Measurements from ENCODE around the gene TTLL5. TPM values are rescaled to one million over a fixed set of nuclear protein-coding genes. Genes with fewer than 3 reads are reported as not detected.

The TTLL5 gene
- polyA plus RNA-seq, 4 donors, result 4.6 to 14.8 (median 8.5) TPM

- no peaks in the 10 kb centered on the region for H3K27me3 ChIP-seq (ENCODE audit: control insufficient read depth in 3 of 3, insufficient read depth in 3 of 3, low read length in 3 of 3)
- no peak for DNase-seq
- WGBS, 3 donors, result 50 to 63% (median 52%) methylated on average over 3 of the region's 3 CpGs
- H3K4me1 ChIP-seq (ENCODE audit: control insufficient read depth in 3 of 3, insufficient read depth in 2 of 3, low read depth in 1 of 3, low read length in 2 of 3), result peaks cover 0 to 36% (median 2%) of the 10 kb centered on the region in 3 donors
- peaks cover 0 to 2% (median 0%) of the 10 kb centered on the region in 3 donors for H3K36me3 ChIP-seq (ENCODE audit: control insufficient read depth in 3 of 3, insufficient read depth in 2 of 3, low read depth in 1 of 3, low read length in 3 of 3)
- H3K27ac ChIP-seq (ENCODE audit: low read depth in 1 of 3, low read length in 2 of 3), result no peak overlapping the region
- FAIRE-seq, result no peak
- no peaks in the 10 kb centered on the region for H3K9me3 ChIP-seq (ENCODE audit: control insufficient read depth in 2 of 2, insufficient read depth in 1 of 2, low read depth in 1 of 2, low read length in 1 of 2)
- no peak overlapping the region for H3K4me3 ChIP-seq (ENCODE audit: low read depth in 1 of 3, low read length in 3 of 3)
These were observed 34.2 kb upstream of the TTLL5 start for GRCh38 chr14:75626863-75627262.

GRCh38 chr14:75627406-75627805, 33.6 kb upstream of the TTLL5 start:
- 43 to 64% (median 57%) methylated on average over 4 of the region's 4 CpGs for WGBS, 3 donors
- FAIRE-seq (no peak), DNase-seq (peak; percentile 68 to 80)
- Histone ChIP-seq H3K27ac (ENCODE audit: low read depth in 1 of 3, low read length in 2 of 3) (peak overlapping the region in 1 of 3 donors; percentile 48), H3K27me3 (ENCODE audit: control insufficient read depth in 3 of 3, insufficient read depth in 3 of 3, low read length in 3 of 3) (no peaks in the 10 kb centered on the region), H3K9me3 (ENCODE audit: control insufficient read depth in 2 of 2, insufficient read depth in 1 of 2, low read depth in 1 of 2, low read length in 1 of 2) (no peaks in the 10 kb centered on the region), H3K4me1 (ENCODE audit: control insufficient read depth in 3 of 3, insufficient read depth in 2 of 3, low read depth in 1 of 3, low read length in 2 of 3) (peaks cover 0 to 31% (median 2%) of the 10 kb centered on the region in 3 donors), H3K36me3 (ENCODE audit: control insufficient read depth in 3 of 3, insufficient read depth in 2 of 3, low read depth in 1 of 3, low read length in 3 of 3) (peaks cover 0 to 2% (median 0%) of the 10 kb centered on the region in 3 donors), H3K4me3 (ENCODE audit: low read depth in 1 of 3, low read length in 3 of 3) (no peak overlapping the region)

- DNase-seq (no peak), FAIRE-seq (no peak)
- no peaks in the 10 kb centered on the region for H3K9me3 ChIP-seq (ENCODE audit: control insufficient read depth in 2 of 2, insufficient read depth in 1 of 2, low read depth in 1 of 2, low read length in 1 of 2)
- WGBS, 3 donors, result 77 to 93% (median 81%) methylated on average over 3 of the region's 3 CpGs
- H3K27ac ChIP-seq (ENCODE audit: low read depth in 1 of 3, low read length in 2 of 3), result no peak overlapping the region
- no peaks in the 10 kb centered on the region for H3K27me3 ChIP-seq (ENCODE audit: control insufficient read depth in 3 of 3, insufficient read depth in 3 of 3, low read length in 3 of 3)
- H3K4me3 ChIP-seq (ENCODE audit: low read depth in 1 of 3, low read length in 3 of 3), result no peak overlapping the region
- H3K36me3 ChIP-seq (ENCODE audit: control insufficient read depth in 3 of 3, insufficient read depth in 2 of 3, low read depth in 1 of 3, low read length in 3 of 3), result peaks cover 0 to 2% (median 0%) of the 10 kb centered on the region in 3 donors
- H3K4me1 ChIP-seq (ENCODE audit: control insufficient read depth in 3 of 3, insufficient read depth in 2 of 3, low read depth in 1 of 3, low read length in 2 of 3), result peaks cover 0 to 29% (median 2%) of the 10 kb centered on the region in 3 donors
These were observed 32.2 kb upstream of the TTLL5 start for GRCh38 chr14:75628816-75629215.

- H3K4me1 ChIP-seq (ENCODE audit: control insufficient read depth in 3 of 3, insufficient read depth in 2 of 3, low read depth in 1 of 3, low read length in 2 of 3), result peaks cover 0 to 23% (median 2%) of the 10 kb centered on the region in 3 donors
- no peak overlapping the region for H3K4me3 ChIP-seq (ENCODE audit: low read depth in 1 of 3, low read length in 3 of 3)
- H3K27ac ChIP-seq (ENCODE audit: low read depth in 1 of 3, low read length in 2 of 3), result no peak overlapping the region
- DNase-seq, result peak in 1 of 2 donors; percentile 60
- no peaks in the 10 kb centered on the region for H3K9me3 ChIP-seq (ENCODE audit: control insufficient read depth in 2 of 2, insufficient read depth in 1 of 2, low read depth in 1 of 2, low read length in 1 of 2)
- 40 to 57% (median 42%) methylated on average over 6 of the region's 6 CpGs for WGBS, 3 donors
- H3K27me3 ChIP-seq (ENCODE audit: control insufficient read depth in 3 of 3, insufficient read depth in 3 of 3, low read length in 3 of 3), result no peaks in the 10 kb centered on the region
- no peak for FAIRE-seq
- peaks cover 0 to 2% (median 0%) of the 10 kb centered on the region in 3 donors for H3K36me3 ChIP-seq (ENCODE audit: control insufficient read depth in 3 of 3, insufficient read depth in 2 of 3, low read depth in 1 of 3, low read length in 3 of 3)
These were observed 30.2 kb upstream of the TTLL5 start for GRCh38 chr14:75630695-75631452.

DNA sequence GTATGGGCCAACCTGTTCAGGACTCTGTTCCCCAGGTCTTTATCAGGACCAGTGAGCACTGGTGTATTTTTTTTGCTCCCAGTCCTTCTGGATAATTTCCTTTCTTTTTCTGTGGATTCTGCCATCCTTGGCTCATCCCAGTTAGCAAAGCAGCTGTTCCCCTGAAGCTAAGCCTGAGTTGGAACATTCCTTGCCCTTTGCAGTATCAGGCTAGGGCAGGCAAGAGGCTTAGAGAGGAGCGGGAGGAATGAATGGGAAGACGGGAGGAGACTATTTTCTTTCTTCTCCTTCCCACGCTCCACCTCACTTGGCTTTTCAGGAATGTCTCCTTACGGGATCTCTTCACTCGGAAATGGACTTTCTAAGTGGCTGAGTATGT, 29.6 kb upstream of the TTLL5 start:
- no peak for FAIRE-seq
- Histone ChIP-seq H3K36me3 (ENCODE audit: control insufficient read depth in 3 of 3, insufficient read depth in 2 of 3, low read depth in 1 of 3, low read length in 3 of 3) (peaks cover 0 to 2% (median 0%) of the 10 kb centered on the region in 3 donors), H3K27ac (ENCODE audit: low read depth in 1 of 3, low read length in 2 of 3) (no peak overlapping the region), H3K4me1 (ENCODE audit: control insufficient read depth in 3 of 3, insufficient read depth in 2 of 3, low read depth in 1 of 3, low read length in 2 of 3) (peaks cover 0 to 22% (median 2%) of the 10 kb centered on the region in 3 donors), H3K4me3 (ENCODE audit: low read depth in 1 of 3, low read length in 3 of 3) (no peak overlapping the region), H3K9me3 (ENCODE audit: control insufficient read depth in 2 of 2, insufficient read depth in 1 of 2, low read depth in 1 of 2, low read length in 1 of 2) (no peaks in the 10 kb centered on the region), H3K27me3 (ENCODE audit: control insufficient read depth in 3 of 3, insufficient read depth in 3 of 3, low read length in 3 of 3) (no peaks in the 10 kb centered on the region)
- DNase-seq, result no peak
- WGBS, 3 donors, result 73 to 85% (median 83%) methylated on average over 5 of the region's 5 CpGs

- no peak for FAIRE-seq
- 85 to 88% (median 86%) methylated on average over 5 of the region's 5 CpGs for WGBS, 3 donors
These were observed 26.2 kb upstream of the TTLL5 start for GRCh38 chr14:75634848-75635247.

DNA sequence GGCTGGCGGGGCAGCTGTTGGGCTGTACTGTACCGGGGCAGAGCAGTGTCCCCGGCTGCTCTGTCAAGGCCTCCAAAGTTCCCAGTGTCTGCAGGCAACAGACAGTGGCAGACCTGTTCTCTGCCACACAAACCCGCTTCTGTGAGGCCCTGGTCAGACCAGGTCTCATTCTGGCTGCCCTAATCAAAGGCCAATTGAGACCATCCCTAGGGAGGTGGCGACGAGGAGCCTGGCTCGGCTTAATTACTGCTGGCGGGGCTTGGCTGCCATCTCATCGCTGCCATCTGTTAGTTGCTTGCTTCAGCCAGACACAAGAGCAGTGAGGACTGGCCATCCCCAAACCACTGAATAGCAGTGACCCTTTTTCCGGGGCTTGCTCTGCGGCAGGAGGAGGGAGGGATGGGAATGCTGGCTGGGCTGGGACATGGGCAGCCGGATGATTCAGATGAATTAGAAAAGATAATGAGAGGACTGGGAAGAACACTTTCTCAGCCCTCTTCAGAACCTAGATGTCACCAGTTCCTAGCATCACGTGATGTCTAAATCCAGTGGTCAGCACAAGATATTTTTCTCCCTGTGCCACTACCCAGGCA, 24.9 kb upstream of the TTLL5 start:
- H3K9me3 ChIP-seq (ENCODE audit: control insufficient read depth in 2 of 2, insufficient read depth in 1 of 2, low read depth in 1 of 2, low read length in 1 of 2), result no peaks in the 10 kb centered on the region
- H3K27me3 ChIP-seq (ENCODE audit: control insufficient read depth in 3 of 3, insufficient read depth in 3 of 3, low read length in 3 of 3), result no peaks in the 10 kb centered on the region
- H3K4me3 ChIP-seq (ENCODE audit: low read depth in 1 of 3, low read length in 3 of 3), result no peak overlapping the region
- FAIRE-seq (no peak), DNase-seq (no peak)
- 75 to 89% (median 88%) methylated on average over 13 of the region's 13 CpGs for WGBS, 3 donors
- H3K27ac ChIP-seq (ENCODE audit: low read depth in 1 of 3, low read length in 2 of 3), result no peak overlapping the region
- peaks cover 0 to 3% (median 0%) of the 10 kb centered on the region in 3 donors for H3K4me1 ChIP-seq (ENCODE audit: control insufficient read depth in 3 of 3, insufficient read depth in 2 of 3, low read depth in 1 of 3, low read length in 2 of 3)
- H3K36me3 ChIP-seq (ENCODE audit: control insufficient read depth in 3 of 3, insufficient read depth in 2 of 3, low read depth in 1 of 3, low read length in 3 of 3), result peaks cover 0 to 11% (median 6%) of the 10 kb centered on the region in 3 donors

More at GRCh38 chr14:75634848-75635247, 26.2 kb upstream of the TTLL5 start:
- peaks cover 0 to 10% (median 0%) of the 10 kb centered on the region in 3 donors for H3K4me1 ChIP-seq (ENCODE audit: control insufficient read depth in 3 of 3, insufficient read depth in 2 of 3, low read depth in 1 of 3, low read length in 2 of 3)
- no peak overlapping the region for H3K4me3 ChIP-seq (ENCODE audit: low read depth in 1 of 3, low read length in 3 of 3)
- no peaks in the 10 kb centered on the region for H3K9me3 ChIP-seq (ENCODE audit: control insufficient read depth in 2 of 2, insufficient read depth in 1 of 2, low read depth in 1 of 2, low read length in 1 of 2)
- no peak overlapping the region for H3K27ac ChIP-seq (ENCODE audit: low read depth in 1 of 3, low read length in 2 of 3)
- H3K27me3 ChIP-seq (ENCODE audit: control insufficient read depth in 3 of 3, insufficient read depth in 3 of 3, low read length in 3 of 3), result no peaks in the 10 kb centered on the region
- peaks cover 0 to 6% (median 2%) of the 10 kb centered on the region in 3 donors for H3K36me3 ChIP-seq (ENCODE audit: control insufficient read depth in 3 of 3, insufficient read depth in 2 of 3, low read depth in 1 of 3, low read length in 3 of 3)
- DNase-seq, result no peak

DNA sequence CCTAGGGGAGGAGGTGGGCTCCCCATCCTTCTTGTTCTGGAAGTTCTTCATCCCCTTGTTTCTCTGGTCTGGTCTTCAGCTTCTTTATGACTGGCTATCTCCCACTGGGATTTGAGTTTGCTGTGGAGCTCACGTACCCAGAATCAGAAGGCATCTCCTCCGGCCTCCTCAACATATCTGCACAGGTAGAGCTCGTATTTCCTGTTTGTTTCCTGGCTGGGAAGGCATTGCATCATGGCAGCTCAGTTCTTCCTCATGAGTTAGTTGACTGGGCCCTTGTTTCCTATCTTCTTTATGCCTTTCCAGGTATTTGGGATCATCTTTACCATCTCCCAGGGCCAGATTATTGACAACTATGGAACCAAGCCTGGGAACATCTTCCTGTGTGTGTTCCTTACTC, 20.2 kb upstream of the TTLL5 start:
- H3K4me3 ChIP-seq (ENCODE audit: low read depth in 1 of 3, low read length in 3 of 3), result no peak overlapping the region
- peaks cover 0 to 27% (median 8%) of the 10 kb centered on the region in 3 donors for H3K36me3 ChIP-seq (ENCODE audit: control insufficient read depth in 3 of 3, insufficient read depth in 2 of 3, low read depth in 1 of 3, low read length in 3 of 3)
- no peak overlapping the region for H3K27ac ChIP-seq (ENCODE audit: low read depth in 1 of 3, low read length in 2 of 3)
- WGBS, 3 donors, result 91 to 95% (median 94%) methylated on average over 3 of the region's 3 CpGs
- H3K9me3 ChIP-seq (ENCODE audit: control insufficient read depth in 2 of 2, insufficient read depth in 1 of 2, low read depth in 1 of 2, low read length in 1 of 2), result no peaks in the 10 kb centered on the region
- FAIRE-seq (no peak), DNase-seq (no peak)
- no peaks in the 10 kb centered on the region for H3K4me1 ChIP-seq (ENCODE audit: control insufficient read depth in 3 of 3, insufficient read depth in 2 of 3, low read depth in 1 of 3, low read length in 2 of 3)
- H3K27me3 ChIP-seq (ENCODE audit: control insufficient read depth in 3 of 3, insufficient read depth in 3 of 3, low read length in 3 of 3), result no peaks in the 10 kb centered on the region
